ENCODE measurements around the gene TRPV5. TPM values are rescaled to one million over a fixed set of nuclear protein-coding genes. Genes with fewer than 3 reads are reported as not detected.

TRPV5 gene
- total RNA-seq, 1 donor from 2014 or later: not detected

GRCh38 chr7:142934056-142934455 lies 510 bp upstream of the TRPV5 start:
- no peaks in the 10 kb centered on the region for H3K4me1 Mint-ChIP-seq (ENCODE audit: low read depth)
- H3K27ac Mint-ChIP-seq: no peak overlapping the region
- no peaks in the 10 kb centered on the region for H3K9me3 Mint-ChIP-seq
- H3K4me3 Mint-ChIP-seq (ENCODE audit: low read depth): no peak overlapping the region
- H3K36me3 Mint-ChIP-seq (ENCODE audit: low read depth): no peaks in the 10 kb centered on the region
- no peaks in the 10 kb centered on the region for H3K27me3 Mint-ChIP-seq (ENCODE audit: low read depth)
- no peak for DNase-seq (ENCODE audit: low spot score)
- intact Hi-C loops (cut with micrococcal nuclease): no loop called here

- Mint-ChIP-seq H3K4me3 (ENCODE audit: low read depth) (no peak overlapping the region), H3K9me3 (no peaks in the 10 kb centered on the region), H3K27me3 (ENCODE audit: low read depth) (no peaks in the 10 kb centered on the region), H3K36me3 (ENCODE audit: low read depth) (no peaks in the 10 kb centered on the region), H3K27ac (no peak overlapping the region), H3K4me1 (ENCODE audit: low read depth) (no peaks in the 10 kb centered on the region)
- no peak for DNase-seq (ENCODE audit: low spot score)
- intact Hi-C loops (cut with micrococcal nuclease): no loop called here
Observed at GRCh38 chr7:142933092-142933475, 462 bp downstream of the TRPV5 start.

DNA sequence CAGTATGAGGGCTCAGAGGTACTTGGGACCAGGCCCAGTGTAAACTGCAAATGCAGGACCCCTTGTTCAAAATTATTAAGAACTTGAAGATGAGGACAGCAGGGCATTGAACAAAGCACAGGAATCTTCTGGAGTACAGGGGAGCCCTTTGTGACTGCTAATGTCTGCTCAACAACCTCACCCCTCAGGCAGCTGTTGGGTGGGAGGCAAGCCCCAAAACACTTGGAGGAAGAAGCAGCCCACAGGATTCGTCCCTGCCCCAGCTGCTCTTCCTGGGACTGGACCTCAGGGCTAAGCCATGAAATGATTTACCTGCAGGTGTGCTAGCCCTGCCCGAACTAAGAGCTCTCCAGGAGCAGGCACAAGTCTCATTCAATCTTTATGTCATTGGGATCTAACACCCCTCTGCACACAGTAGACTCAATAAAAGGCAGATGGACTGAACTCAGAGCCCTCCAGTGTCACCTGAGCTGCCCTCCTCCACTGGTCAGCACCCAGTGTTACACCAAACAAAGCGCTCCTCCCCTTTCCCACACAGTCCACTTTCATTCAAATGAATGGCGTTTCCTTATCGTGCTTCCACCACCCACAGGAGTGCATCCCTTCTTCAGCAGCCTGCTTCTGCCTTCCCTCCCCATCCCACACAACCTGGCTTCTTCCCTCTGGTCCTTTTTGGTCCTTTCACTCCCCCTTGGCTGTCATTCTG lies 1.0 kb downstream of the TRPV5 start:
- Mint-ChIP-seq H3K4me1 (ENCODE audit: low read depth) (no peaks in the 10 kb centered on the region), H3K27me3 (ENCODE audit: low read depth) (no peaks in the 10 kb centered on the region), H3K9me3 (no peaks in the 10 kb centered on the region), H3K4me3 (ENCODE audit: low read depth) (no peak overlapping the region), H3K36me3 (ENCODE audit: low read depth) (no peaks in the 10 kb centered on the region), H3K27ac (no peak overlapping the region)
- no peak for DNase-seq (ENCODE audit: low spot score)
- intact Hi-C loops (cut with micrococcal nuclease): no loop called here

DNA sequence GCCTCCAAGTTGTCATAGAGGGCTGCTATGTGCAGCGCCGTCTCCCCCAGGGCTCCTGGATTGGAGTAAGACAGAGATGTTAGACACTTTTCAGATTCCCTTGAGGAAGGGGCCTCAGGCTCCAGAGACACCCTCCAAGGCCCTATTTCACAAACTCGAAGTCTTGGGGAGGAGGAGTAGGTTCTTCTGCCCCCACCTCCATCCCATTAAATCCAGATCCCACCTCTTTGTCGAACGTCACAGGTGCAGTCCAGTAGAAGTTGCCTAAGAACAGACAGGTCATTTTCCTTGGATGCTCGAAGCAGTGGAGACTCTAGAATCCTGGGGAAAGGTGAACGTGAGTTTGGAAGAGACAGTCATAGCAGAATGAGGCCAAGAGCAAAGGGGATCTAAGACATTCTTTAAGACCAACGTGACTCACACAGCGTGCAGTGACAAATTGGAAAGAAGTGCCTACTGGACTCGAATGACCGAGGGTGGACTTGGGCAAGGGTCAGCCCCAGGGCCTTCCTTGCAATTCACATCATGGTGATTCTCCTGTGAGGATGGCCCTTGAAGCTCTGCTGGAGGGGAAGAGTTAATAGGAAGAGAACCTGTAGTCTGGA lies 3.3 kb downstream of the TRPV5 start:
- intact Hi-C loops (cut with micrococcal nuclease): no loop called here
- Mint-ChIP-seq H3K36me3 (ENCODE audit: low read depth) (no peaks in the 10 kb centered on the region), H3K27me3 (ENCODE audit: low read depth) (peaks cover 2% of the 10 kb centered on the region), H3K4me1 (ENCODE audit: low read depth) (no peaks in the 10 kb centered on the region), H3K27ac (no peak overlapping the region), H3K9me3 (no peaks in the 10 kb centered on the region), H3K4me3 (ENCODE audit: low read depth) (no peak overlapping the region)
- DNase-seq (ENCODE audit: low spot score): no peak

DNA sequence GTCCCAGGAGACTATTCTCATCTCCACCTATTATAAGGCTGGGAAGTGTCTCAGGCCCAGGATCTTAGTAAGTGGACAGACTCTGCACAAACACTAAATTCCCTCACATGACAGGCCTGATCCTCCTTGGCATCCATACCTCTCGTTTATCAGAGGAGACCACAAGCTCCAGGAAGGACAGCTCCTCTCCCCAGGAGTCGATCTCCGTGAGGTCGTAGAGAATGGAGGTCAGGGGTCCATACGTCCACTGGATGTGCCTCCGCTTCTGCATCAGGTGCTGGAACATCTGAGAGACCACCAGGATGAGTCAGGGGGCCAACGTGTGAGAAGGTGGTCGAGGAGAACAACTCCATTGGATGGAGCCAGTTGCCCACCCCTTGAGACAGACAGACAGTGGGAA lies 5.6 kb downstream of the TRPV5 start:
- no peaks in the 10 kb centered on the region for H3K4me1 Mint-ChIP-seq (ENCODE audit: low read depth)
- no peaks in the 10 kb centered on the region for H3K36me3 Mint-ChIP-seq (ENCODE audit: low read depth)
- intact Hi-C loops (cut with micrococcal nuclease): no loop called here
- no peak overlapping the region for H3K4me3 Mint-ChIP-seq (ENCODE audit: low read depth)
- H3K27me3 Mint-ChIP-seq (ENCODE audit: low read depth): peaks cover 2% of the 10 kb centered on the region
- no peak for DNase-seq (ENCODE audit: low spot score)
- no peaks in the 10 kb centered on the region for H3K9me3 Mint-ChIP-seq
- H3K27ac Mint-ChIP-seq: no peak overlapping the region

- peaks cover 2% of the 10 kb centered on the region for H3K27me3 Mint-ChIP-seq (ENCODE audit: low read depth)
- no peak overlapping the region for H3K27ac Mint-ChIP-seq
- intact Hi-C loops (cut with micrococcal nuclease): no loop called here
- H3K4me1 Mint-ChIP-seq (ENCODE audit: low read depth): no peaks in the 10 kb centered on the region
- H3K36me3 Mint-ChIP-seq (ENCODE audit: low read depth): no peaks in the 10 kb centered on the region
- no peak for DNase-seq (ENCODE audit: low spot score)
- H3K4me3 Mint-ChIP-seq (ENCODE audit: low read depth): no peak overlapping the region
- no peaks in the 10 kb centered on the region for H3K9me3 Mint-ChIP-seq
Observed at GRCh38 chr7:142927085-142927745, 6.3 kb downstream of the TRPV5 start.

- intact Hi-C loops (cut with micrococcal nuclease): no loop called here
- no peaks in the 10 kb centered on the region for H3K36me3 Mint-ChIP-seq (ENCODE audit: low read depth)
- no peaks in the 10 kb centered on the region for H3K9me3 Mint-ChIP-seq
- no peak overlapping the region for H3K27ac Mint-ChIP-seq
- peaks cover 5% of the 10 kb centered on the region for H3K27me3 Mint-ChIP-seq (ENCODE audit: low read depth)
- H3K4me3 Mint-ChIP-seq (ENCODE audit: low read depth): no peak overlapping the region
- DNase-seq (ENCODE audit: low spot score): no peak
- H3K4me1 Mint-ChIP-seq (ENCODE audit: low read depth): no peaks in the 10 kb centered on the region
Observed at GRCh38 chr7:142925413-142925812, 8.1 kb downstream of the TRPV5 start.

DNA sequence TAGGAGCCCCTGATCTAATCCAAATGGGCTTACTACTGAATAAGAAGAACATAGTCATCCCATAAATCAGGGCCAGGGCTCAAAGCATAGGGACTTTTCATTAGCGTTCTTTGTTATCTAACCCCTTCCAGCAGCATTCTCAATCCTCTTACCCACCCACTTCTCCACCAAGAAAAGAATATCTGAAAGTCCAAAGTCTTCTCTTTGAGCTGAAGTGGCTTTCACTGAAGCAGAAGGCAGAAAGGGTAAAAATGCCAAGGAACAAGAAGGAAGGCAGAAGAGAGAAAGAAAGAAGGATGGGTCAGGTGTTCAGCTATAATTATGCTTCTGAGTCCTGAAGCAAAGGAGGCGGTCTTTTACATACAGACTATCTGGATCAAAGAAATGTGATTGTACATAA lies 10.2 kb downstream of the TRPV5 start:
- no peak overlapping the region for H3K4me3 Mint-ChIP-seq (ENCODE audit: low read depth)
- no peaks in the 10 kb centered on the region for H3K36me3 Mint-ChIP-seq (ENCODE audit: low read depth)
- no peaks in the 10 kb centered on the region for H3K4me1 Mint-ChIP-seq (ENCODE audit: low read depth)
- no peak overlapping the region for H3K27ac Mint-ChIP-seq
- peaks cover 7% of the 10 kb centered on the region for H3K27me3 Mint-ChIP-seq (ENCODE audit: low read depth)
- DNase-seq (ENCODE audit: low spot score): no peak
- intact Hi-C loops (cut with micrococcal nuclease): no loop called here
- no peaks in the 10 kb centered on the region for H3K9me3 Mint-ChIP-seq

- Mint-ChIP-seq H3K4me1 (ENCODE audit: low read depth) (no peaks in the 10 kb centered on the region), H3K27ac (no peak overlapping the region), H3K4me3 (ENCODE audit: low read depth) (no peak overlapping the region), H3K27me3 (ENCODE audit: low read depth) (peaks cover 11% of the 10 kb centered on the region), H3K36me3 (ENCODE audit: low read depth) (no peaks in the 10 kb centered on the region), H3K9me3 (no peaks in the 10 kb centered on the region)
- intact Hi-C loops (cut with micrococcal nuclease): no loop called here
- DNase-seq (ENCODE audit: low spot score): no peak
Observed at GRCh38 chr7:142919656-142920055, 13.9 kb downstream of the TRPV5 start.

GRCh38 chr7:142918901-142919300 lies 14.6 kb downstream of the TRPV5 start:
- no peak for DNase-seq (ENCODE audit: low spot score)

DNA sequence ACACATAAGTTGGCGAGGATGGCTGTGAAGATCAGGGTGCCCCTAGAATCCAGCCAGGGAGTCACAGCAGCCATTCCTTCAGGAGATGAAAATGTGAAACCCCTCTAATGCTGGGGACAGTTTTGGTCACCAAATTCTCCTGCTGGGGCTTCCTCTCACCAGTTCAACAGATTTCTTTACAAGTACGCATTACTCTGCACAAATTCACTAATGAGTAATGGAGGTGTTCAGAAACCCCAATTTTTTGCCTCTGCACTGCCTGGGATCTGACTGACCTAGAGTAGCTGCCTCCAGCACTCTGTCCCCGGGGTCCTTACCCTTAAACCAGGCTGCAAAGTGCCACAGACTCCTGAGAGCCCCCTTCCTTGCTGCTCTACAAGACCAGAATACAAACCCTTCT lies 16.1 kb downstream of the TRPV5 start:
- intact Hi-C loops (cut with micrococcal nuclease): no loop called here
- H3K36me3 Mint-ChIP-seq (ENCODE audit: low read depth): no peaks in the 10 kb centered on the region
- H3K4me1 Mint-ChIP-seq (ENCODE audit: low read depth): no peaks in the 10 kb centered on the region
- no peak for DNase-seq (ENCODE audit: low spot score)
- H3K9me3 Mint-ChIP-seq: no peaks in the 10 kb centered on the region
- H3K27ac Mint-ChIP-seq: no peak overlapping the region
- peaks cover 17% of the 10 kb centered on the region for H3K27me3 Mint-ChIP-seq (ENCODE audit: low read depth)
- no peak overlapping the region for H3K4me3 Mint-ChIP-seq (ENCODE audit: low read depth)

More at GRCh38 chr7:142918901-142919300, 14.6 kb downstream of the TRPV5 start:
- H3K36me3 Mint-ChIP-seq (ENCODE audit: low read depth): no peaks in the 10 kb centered on the region
- no peaks in the 10 kb centered on the region for H3K9me3 Mint-ChIP-seq
- H3K4me3 Mint-ChIP-seq (ENCODE audit: low read depth): no peak overlapping the region
- no peaks in the 10 kb centered on the region for H3K4me1 Mint-ChIP-seq (ENCODE audit: low read depth)
- H3K27me3 Mint-ChIP-seq (ENCODE audit: low read depth): peaks cover 17% of the 10 kb centered on the region
- no peak overlapping the region for H3K27ac Mint-ChIP-seq
- intact Hi-C loops (cut with micrococcal nuclease): no loop called here

GRCh38 chr7:142916508-142916907 lies 17.0 kb downstream of the TRPV5 start:
- Mint-ChIP-seq H3K4me1 (ENCODE audit: low read depth) (no peaks in the 10 kb centered on the region), H3K27ac (no peak overlapping the region), H3K4me3 (ENCODE audit: low read depth) (no peak overlapping the region), H3K36me3 (ENCODE audit: low read depth) (no peaks in the 10 kb centered on the region), H3K27me3 (ENCODE audit: low read depth) (peaks cover 15% of the 10 kb centered on the region), H3K9me3 (no peaks in the 10 kb centered on the region)
- DNase-seq (ENCODE audit: low spot score): no peak
- intact Hi-C loops (cut with micrococcal nuclease): no loop called here

- peaks cover 17% of the 10 kb centered on the region for H3K27me3 Mint-ChIP-seq (ENCODE audit: low read depth)
- intact Hi-C loops (cut with micrococcal nuclease): no loop called here
Observed at GRCh38 chr7:142915315-142915714, 18.2 kb downstream of the TRPV5 start.

More at GRCh38 chr7:142915315-142915714, 18.2 kb downstream of the TRPV5 start:
- no peak overlapping the region for H3K4me3 Mint-ChIP-seq (ENCODE audit: low read depth)
- no peaks in the 10 kb centered on the region for H3K9me3 Mint-ChIP-seq
- H3K36me3 Mint-ChIP-seq (ENCODE audit: low read depth): no peaks in the 10 kb centered on the region
- no peak overlapping the region for H3K27ac Mint-ChIP-seq
- no peak for DNase-seq (ENCODE audit: low spot score)
- H3K4me1 Mint-ChIP-seq (ENCODE audit: low read depth): no peaks in the 10 kb centered on the region
